Measurements from ENCODE around the gene CASP9. TPM values are rescaled to one million over a fixed set of nuclear protein-coding genes. Genes with fewer than 3 reads are reported as not detected.
"Not testable (repeated sequence)": the region's sequence is repeated elsewhere in the genome, so short reads cannot be mapped to it uniquely, and the experiment has no call there.

Gene CASP9
- total RNA-seq, 1 experiment from 2014 or later, result 15.9 TPM

- Histone ChIP-seq H3K56ac (ENCODE audit: insufficient read length, low read depth, low read length) (no peak overlapping the region), H3K9ac (ENCODE audit: extremely low read depth, insufficient read length, low read length) (no peak overlapping the region), H4K8ac (replicated peaks; ENCODE audit: insufficient read length, low read depth, low read length) (no peak overlapping the region), H2BK12ac (ENCODE audit: insufficient read length, low read depth, low read length) (no peak overlapping the region), H3T11ph (ENCODE audit: low read length) (no peak overlapping the region), H3K23ac (ENCODE audit: insufficient read length, low read depth, low read length) (no peak overlapping the region), H4K91ac (ENCODE audit: insufficient read length, low read depth, low read length) (no peak overlapping the region), H3K4ac (ENCODE audit: low read depth, low read length) (no peak overlapping the region), H2BK15ac (ENCODE audit: low read depth, low read length) (no peak overlapping the region), H4K20me1 (ENCODE audit: control insufficient read depth, insufficient read depth, insufficient read length) (no peaks in the 10 kb centered on the region), H3K4me2 (ENCODE audit: insufficient read depth, insufficient read length, low read length) (no peak overlapping the region), H3K9me3 (ENCODE audit: control insufficient read depth, low read depth, low read length) (no peaks in the 10 kb centered on the region), H2BK120ac (ENCODE audit: low read depth, low read length, poor library complexity, severe bottlenecking) (no peak overlapping the region), H3K14ac (ENCODE audit: insufficient read depth, low read length) (no peak overlapping the region), H3K4me1 (ENCODE audit: insufficient read depth, low read length) (no peaks in the 10 kb centered on the region), H2BK20ac (ENCODE audit: low read depth, low read length, poor library complexity, severe bottlenecking) (no peak overlapping the region), H3K18ac (ENCODE audit: insufficient read length, low read depth, low read length) (no peak overlapping the region), H3K27ac (ENCODE audit: insufficient read length, low read depth, low read length) (no peak overlapping the region), H3K79me2 (ENCODE audit: insufficient read depth, low read length) (no peaks in the 10 kb centered on the region), H2AK5ac (ENCODE audit: insufficient read length, low read length) (no peak overlapping the region), H2AFZ (ENCODE audit: low read length) (no peak overlapping the region), H2BK5ac (ENCODE audit: insufficient read length, low read length) (no peak overlapping the region), H3K79me1 (ENCODE audit: insufficient read depth, low read depth, low read length, poor library complexity, severe bottlenecking) (no peaks in the 10 kb centered on the region), H4K5ac (ENCODE audit: insufficient read length, low read depth, low read length) (no peak overlapping the region), H3K27me3 (ENCODE audit: insufficient read depth, low read length) (no peaks in the 10 kb centered on the region), H3K23me2 (ENCODE audit: insufficient read length, low read depth, low read length, poor library complexity, severe bottlenecking) (no peaks in the 10 kb centered on the region)
- Mint-ChIP-seq H3K9me3 (no peaks in the 10 kb centered on the region), H3K27me3 (ENCODE audit: low read depth) (peaks cover 9% of the 10 kb centered on the region), H3K4me1 (peaks cover 3 to 9% of the 10 kb centered on the region in 2 experiments; a peak in 3 of 4 replicates), H3K36me3 (ENCODE audit: insufficient read depth in 1 of 3, low read depth in 3 of 3) (no peaks in the 10 kb centered on the region), H3K27ac (no peak overlapping the region), H3K4me3 (no peak overlapping the region)
- TF ChIP-seq, protein P1, sequence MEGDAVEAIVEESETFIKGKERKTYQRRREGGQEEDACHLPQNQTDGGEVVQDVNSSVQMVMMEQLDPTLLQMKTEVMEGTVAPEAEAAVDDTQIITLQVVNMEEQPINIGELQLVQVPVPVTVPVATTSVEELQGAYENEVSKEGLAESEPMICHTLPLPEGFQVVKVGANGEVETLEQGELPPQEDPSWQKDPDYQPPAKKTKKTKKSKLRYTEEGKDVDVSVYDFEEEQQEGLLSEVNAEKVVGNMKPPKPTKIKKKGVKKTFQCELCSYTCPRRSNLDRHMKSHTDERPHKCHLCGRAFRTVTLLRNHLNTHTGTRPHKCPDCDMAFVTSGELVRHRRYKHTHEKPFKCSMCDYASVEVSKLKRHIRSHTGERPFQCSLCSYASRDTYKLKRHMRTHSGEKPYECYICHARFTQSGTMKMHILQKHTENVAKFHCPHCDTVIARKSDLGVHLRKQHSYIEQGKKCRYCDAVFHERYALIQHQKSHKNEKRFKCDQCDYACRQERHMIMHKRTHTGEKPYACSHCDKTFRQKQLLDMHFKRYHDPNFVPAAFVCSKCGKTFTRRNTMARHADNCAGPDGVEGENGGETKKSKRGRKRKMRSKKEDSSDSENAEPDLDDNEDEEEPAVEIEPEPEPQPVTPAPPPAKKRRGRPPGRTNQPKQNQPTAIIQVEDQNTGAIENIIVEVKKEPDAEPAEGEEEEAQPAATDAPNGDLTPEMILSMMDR (conservative IDR thresholded peaks at IDR 0.05), result no peak
- no peak for DNase-seq
Observed at GRCh38 chr1:15468145-15468544, 55.9 kb downstream of the CASP9 start.

DNA sequence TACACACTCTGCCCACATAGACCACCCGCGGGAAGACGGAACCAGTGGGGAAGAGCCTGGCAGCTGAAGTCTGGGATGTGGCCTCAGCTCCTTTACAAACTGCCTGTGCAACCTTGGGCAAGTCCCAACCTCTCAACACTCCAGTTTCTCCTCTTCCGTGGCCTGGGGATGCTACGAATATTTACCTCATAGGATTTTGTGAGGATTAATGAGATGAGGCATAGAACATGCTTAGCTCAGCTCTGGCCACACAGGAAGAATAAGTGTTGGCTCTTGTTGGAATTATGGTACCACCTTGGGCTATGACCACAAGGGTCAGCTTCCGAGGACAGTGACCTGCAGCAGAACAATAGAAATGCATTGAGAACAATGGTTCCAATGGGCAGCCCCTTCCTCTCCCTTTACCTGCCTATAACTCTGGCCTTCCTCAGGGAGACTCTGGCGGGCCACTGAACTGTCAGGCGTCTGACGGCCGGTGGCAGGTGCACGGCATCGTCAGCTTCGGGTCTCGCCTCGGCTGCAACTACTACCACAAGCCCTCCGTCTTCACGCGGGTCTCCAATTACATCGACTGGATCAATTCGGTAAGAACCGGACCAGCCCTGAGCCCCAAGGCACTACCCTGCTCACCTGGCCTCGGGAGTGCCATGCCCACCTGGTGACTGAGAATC lies 56.9 kb downstream of the CASP9 start:
- H3K79me2 ChIP-seq (ENCODE audit: insufficient read depth, low read length); H3K27me3 Mint-ChIP-seq (ENCODE audit: low read depth); H3K23me2 ChIP-seq (ENCODE audit: insufficient read length, low read depth, low read length, poor library complexity, severe bottlenecking); H3T11ph ChIP-seq (ENCODE audit: low read length); H3K14ac ChIP-seq (ENCODE audit: insufficient read depth, low read length); H3K56ac ChIP-seq (ENCODE audit: insufficient read length, low read depth, low read length); H3K36me3 Mint-ChIP-seq (ENCODE audit: insufficient read depth in 1 of 3, low read depth in 3 of 3); H4K8ac ChIP-seq (replicated peaks; ENCODE audit: insufficient read length, low read depth, low read length); H2AK5ac ChIP-seq (ENCODE audit: insufficient read length, low read length); H2BK12ac ChIP-seq (ENCODE audit: insufficient read length, low read depth, low read length); H4K91ac ChIP-seq (ENCODE audit: insufficient read length, low read depth, low read length); H3K9me3 Mint-ChIP-seq; H3K4me3 Mint-ChIP-seq; H2BK20ac ChIP-seq (ENCODE audit: low read depth, low read length, poor library complexity, severe bottlenecking); DNase-seq; H3K4me2 ChIP-seq (ENCODE audit: insufficient read depth, insufficient read length, low read length); H2AFZ ChIP-seq (ENCODE audit: low read length); H3K27ac Mint-ChIP-seq; H3K27ac ChIP-seq (ENCODE audit: insufficient read length, low read depth, low read length); H3K9ac ChIP-seq (ENCODE audit: extremely low read depth, insufficient read length, low read length); H3K9me3 ChIP-seq (ENCODE audit: control insufficient read depth, low read depth, low read length); H3K79me1 ChIP-seq (ENCODE audit: insufficient read depth, low read depth, low read length, poor library complexity, severe bottlenecking); H3K23ac ChIP-seq (ENCODE audit: insufficient read length, low read depth, low read length); H4K20me1 ChIP-seq (ENCODE audit: control insufficient read depth, insufficient read depth, insufficient read length); H3K4ac ChIP-seq (ENCODE audit: low read depth, low read length); H2BK120ac ChIP-seq (ENCODE audit: low read depth, low read length, poor library complexity, severe bottlenecking); H3K18ac ChIP-seq (ENCODE audit: insufficient read length, low read depth, low read length); H3K27me3 ChIP-seq (ENCODE audit: insufficient read depth, low read length); H4K5ac ChIP-seq (ENCODE audit: insufficient read length, low read depth, low read length); H3K4me1 ChIP-seq (ENCODE audit: insufficient read depth, low read length); H2BK5ac ChIP-seq (ENCODE audit: insufficient read length, low read length); H2BK15ac ChIP-seq (ENCODE audit: low read depth, low read length): not testable (repeated sequence)
- peaks cover 4 to 10% of the 10 kb centered on the region in 2 experiments; a peak in 3 of 4 replicates for H3K4me1 Mint-ChIP-seq
- WGBS (ENCODE audit: extremely low coverage, insufficient read length, low lambda C conversion rate), result no CpG with 5 or more reads among the region's 22 CpGs
